DMS 273 treated with DMSO at 0.1 percent for 48 hours (cell line): ENCODE measurements around the gene BNC2.
"Not testable (repeated sequence)": the region's sequence is repeated elsewhere in the genome, so short reads cannot be mapped to it uniquely, and the experiment has no call there.

Source experiments
- DNase-seq: peaks from one replicate; lab custom pipeline; 2025; lab: John Stamatoyannopoulos, UW

BNC2 gene, protein sequence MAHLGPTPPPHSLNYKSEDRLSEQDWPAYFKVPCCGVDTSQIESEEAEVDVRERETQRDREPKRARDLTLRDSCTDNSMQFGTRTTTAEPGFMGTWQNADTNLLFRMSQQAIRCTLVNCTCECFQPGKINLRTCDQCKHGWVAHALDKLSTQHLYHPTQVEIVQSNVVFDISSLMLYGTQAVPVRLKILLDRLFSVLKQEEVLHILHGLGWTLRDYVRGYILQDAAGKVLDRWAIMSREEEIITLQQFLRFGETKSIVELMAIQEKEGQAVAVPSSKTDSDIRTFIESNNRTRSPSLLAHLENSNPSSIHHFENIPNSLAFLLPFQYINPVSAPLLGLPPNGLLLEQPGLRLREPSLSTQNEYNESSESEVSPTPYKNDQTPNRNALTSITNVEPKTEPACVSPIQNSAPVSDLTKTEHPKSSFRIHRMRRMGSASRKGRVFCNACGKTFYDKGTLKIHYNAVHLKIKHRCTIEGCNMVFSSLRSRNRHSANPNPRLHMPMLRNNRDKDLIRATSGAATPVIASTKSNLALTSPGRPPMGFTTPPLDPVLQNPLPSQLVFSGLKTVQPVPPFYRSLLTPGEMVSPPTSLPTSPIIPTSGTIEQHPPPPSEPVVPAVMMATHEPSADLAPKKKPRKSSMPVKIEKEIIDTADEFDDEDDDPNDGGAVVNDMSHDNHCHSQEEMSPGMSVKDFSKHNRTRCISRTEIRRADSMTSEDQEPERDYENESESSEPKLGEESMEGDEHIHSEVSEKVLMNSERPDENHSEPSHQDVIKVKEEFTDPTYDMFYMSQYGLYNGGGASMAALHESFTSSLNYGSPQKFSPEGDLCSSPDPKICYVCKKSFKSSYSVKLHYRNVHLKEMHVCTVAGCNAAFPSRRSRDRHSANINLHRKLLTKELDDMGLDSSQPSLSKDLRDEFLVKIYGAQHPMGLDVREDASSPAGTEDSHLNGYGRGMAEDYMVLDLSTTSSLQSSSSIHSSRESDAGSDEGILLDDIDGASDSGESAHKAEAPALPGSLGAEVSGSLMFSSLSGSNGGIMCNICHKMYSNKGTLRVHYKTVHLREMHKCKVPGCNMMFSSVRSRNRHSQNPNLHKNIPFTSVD

DNA sequence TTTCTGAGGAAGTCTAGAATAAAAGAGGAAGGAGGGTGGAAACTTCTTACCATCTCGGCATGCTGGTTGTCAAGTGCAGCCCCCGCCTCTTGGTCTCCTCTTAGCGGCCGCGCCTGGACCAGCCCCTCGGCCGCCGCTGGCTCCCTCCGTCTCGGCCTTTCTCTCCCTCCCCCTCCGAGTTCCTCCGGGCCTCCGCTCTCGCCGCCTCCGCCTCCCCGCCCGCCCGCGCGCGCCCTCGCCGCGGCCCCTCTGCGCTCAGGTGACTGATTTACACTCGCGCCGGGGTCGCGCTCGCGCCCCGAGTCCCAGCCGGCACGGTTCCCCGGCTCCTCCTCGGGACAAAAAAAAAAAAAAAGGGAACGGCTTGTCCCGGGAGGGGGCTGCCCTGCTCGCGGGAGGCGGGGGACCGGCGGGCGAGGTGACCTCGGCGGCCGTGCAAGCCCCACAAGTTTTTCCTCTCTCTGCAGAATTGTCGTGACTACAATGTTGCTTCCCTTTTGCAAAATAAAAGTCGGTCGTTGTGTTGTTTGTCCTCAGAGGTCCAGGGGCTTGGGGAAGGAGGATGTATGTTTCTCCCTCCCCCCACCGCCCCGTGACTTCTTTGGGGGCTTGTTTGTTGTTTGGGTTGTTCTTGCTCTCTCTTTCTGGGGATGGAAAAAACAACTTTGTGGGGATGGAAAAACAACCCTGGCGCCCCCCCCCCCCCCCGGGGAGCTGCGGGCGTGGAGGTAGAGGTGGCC is at the start of gene BNC2:
TSS of gene BNC2 (minus strand) at position 75 of the 740 bp plus-strand sequence. CDS start at position 53, 22 bp downstream.
- no peak for DNase-seq

DNA sequence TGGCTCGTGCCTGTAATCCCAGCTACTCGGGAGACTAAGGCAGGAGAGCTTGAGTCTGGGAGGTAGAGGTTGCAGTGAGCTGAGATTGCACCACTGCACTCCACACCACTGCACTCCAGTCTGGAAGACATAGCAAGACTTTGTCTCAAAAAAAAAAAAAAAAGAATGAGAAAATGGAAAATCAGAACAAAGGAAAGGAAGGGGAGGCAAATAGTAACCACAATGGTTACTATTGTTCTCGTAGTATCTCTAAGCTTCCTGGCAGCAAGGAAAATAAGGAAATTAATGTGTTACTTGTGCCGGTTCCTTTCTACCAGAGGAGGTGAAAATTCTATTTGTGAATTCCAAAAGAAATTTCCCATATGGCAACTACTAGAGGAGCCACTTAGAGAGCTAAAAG is 48.5 kb upstream of the BNC2 start:
- no peak for DNase-seq

DNA sequence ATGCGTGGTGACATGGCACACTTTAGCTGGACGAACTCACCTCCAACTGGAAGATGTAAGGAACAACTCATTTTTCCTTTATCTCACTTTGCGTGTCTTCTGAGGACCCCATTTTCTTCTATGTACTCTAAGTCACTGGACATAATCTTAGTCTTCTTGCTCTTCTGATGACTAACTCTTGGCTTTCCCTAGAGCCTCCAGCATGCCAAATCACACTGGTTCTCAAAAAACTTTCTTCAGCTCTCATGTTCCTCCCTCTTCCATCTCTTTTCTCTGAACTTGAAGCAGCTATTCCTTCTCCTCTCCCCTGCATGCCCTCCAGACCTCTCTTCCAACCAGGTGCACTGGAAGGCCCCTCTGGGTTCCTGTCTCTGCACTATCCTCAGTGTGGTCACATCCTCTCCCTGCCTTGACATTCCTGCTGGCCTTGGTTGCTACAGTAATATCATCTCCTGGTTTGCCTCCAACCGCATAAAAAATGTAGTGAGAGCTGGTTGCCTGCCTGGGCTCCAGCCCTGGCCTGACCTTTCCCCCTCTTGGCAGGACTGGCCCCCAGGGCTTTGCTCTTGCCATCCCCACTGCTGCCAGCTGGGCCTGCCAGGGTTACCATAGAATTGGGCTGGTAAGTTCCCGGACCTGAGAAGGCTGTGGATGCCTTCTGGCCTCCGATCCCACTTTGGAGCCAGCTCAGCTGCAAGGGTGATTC is 44.8 kb upstream of the BNC2 start:
- no peak for DNase-seq

DNA sequence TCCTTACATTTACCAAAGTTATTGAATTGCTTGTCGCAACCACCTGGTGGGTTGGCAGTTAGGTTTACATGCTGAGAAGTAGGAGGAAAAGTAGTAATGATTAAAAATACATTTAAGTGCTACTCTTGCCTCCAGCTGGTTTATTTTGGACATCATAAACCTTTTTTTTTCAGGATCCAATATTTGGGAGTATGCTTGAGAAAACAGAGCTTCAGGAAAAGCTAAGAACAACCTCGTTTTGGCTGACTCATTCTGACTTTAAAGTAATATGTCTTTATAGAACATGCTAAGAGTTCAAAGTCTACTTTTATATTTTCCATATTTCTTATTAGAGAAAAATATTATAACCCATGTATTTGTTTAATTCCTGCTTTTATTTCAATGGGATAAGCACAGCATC is 41.7 kb upstream of the BNC2 start:
- no peak for DNase-seq

DNA sequence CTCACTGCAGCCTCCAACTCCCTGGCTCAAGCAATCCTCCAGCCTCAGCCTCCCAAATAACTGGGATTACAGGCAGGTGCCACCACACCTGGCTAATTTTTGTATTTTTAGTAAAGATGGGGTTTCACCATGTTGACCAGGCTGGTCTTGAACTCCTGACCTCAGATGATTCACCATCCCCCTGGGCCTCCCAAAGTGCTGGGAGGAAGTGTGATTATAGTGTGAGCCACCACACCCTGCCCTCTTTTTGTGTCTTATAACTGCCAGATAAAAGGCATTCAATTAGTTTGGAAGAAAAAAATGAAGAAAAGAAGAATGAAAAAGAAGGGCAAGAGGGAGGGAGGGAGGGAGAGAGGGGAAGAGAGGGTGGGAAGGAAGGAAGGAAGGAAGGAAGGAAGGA is 37.7 kb upstream of the BNC2 start:
- DNase-seq = not testable (repeated sequence)

DNA sequence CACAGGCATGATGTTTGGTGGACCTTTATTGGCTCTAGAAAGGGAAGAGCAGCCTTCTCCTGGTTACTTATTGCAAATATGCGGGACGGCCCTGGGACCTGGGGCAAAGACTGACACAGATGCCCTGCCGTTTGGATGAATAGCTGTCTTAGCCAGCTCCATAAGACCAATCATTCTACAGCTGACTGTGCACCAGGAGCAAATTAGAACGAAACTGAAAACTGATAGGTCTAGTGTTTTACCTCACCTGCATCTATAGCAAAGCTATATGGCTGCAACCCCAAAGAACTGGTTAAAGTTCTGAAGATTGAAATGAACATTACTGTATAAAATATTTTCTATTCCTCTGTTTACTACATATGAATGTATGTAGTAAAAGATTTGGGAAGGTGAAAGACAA is 34.2 kb upstream of the BNC2 start:
- DNase-seq = no peak

DNA sequence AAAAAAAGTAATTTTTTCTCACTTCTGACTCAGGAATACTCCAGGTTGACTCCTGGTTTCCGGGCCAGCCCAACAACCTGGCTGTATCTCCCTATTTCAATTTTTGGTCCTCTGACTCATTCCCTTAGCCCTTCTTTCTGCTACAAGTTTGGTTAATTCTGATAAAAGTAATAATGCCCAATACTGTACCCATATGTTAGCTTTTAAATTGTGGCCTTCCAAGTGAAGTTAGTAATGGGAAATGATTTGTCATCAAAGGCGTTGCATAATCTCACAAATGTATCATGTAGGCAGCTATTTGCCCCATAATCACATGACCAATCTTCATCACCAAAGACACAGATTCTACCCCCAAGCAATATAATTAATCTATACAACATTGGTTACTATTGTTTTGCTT is 31.1 kb upstream of the BNC2 start:
- DNase-seq = no peak

DNA sequence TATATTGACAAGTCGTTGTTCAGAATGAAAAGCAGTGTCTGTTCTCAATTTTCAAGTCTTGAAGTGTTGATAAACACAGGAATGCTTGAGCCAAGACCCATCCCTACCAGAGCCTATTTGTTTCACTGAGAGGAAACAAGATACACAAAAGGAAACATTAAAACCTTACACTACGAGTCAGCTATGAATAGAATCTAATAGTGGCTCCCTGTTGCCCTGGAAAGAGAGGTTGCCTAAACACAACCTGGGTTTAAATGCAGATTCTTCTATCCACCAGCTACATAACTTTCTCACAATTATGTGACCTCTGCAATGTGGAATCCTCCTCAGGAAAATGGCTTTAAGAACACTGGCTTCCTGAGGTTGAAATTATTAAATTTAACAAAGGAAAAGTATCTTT is 29.1 kb upstream of the BNC2 start:
- no peak for DNase-seq

DNA sequence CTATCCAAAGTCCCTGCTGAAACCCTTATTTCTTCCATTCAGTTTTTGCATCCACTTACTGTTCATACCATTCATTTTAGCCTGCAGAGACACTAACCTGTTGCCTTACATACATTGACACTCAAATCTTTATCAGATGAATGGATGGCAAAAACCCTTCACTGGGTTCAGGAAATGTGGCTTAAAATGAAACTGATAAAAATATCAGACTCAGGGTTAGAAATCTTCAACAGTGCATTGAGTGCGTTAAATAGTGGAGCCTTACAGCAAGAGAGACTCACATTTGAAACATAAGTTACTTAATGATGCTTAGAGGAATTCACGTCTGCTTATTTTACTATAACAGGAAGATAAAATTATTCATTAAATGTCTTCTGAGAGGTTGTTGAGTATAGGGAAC is 28.0 kb upstream of the BNC2 start:
- no peak for DNase-seq

DNA sequence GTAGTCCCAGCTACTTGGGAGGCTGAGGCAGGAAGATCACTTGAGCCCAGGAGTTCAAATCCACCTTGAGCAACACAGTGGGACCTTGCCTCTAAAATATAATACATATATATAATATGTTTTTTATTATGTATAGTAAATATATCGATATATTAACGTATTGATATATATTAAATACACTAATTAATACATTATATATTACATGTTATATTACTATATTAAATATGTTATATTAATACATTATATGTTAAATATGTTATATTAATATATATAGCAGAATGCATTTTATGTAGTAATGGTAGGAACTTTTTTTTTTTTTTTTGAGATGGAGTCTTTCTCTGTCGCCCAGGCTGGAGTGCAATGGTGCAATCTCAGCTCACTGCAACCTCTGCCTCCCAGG is 18.1 kb upstream of the BNC2 start:
- DNase-seq = no peak

DNA sequence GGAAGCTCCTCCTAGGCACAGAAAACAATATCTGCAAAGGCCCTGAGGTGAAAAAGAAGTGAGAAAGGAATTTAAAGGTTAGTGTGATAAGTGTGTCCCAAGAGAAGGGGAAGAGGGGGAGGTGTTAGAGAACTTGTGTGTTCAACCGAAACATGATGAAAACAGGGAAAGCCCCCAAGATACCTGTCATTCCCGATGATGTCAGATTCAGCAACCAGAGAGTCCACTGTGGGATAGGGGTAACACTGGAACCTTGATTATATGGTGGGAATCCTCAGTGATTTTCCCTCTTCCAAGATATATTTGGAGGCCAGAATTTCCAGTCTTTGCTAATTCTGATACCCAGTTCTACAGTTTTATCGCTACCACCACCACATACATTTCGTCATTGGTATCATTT is 15.5 kb upstream of the BNC2 start:
- DNase-seq = no peak

DNA sequence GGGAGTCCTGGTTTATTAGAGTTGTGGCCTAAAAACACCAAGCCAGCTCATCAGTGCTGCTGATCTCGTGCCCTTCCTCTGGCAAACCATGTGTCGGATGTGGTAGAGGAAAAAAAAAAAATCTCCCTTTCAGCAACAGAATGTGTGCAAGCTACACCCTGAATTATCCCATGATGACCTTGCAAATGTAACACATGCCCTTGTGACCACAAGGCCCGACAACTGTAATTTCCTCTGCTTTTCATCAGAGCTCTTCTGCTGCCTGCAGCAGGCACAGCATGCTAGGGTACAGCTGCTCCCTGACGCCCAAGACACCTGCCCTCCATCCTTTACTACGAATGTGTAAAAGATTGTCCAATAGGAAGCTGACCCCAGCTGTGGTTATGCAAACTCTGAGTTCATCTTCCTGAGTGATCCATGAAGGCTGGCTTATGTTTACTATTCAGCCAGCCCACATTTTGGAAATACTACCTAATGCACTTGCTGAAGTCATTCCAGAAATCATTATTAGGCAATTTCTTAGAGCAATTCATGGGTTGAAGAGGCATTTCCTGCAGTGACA is 14.6 kb upstream of the BNC2 start:
- no peak for DNase-seq

DNA sequence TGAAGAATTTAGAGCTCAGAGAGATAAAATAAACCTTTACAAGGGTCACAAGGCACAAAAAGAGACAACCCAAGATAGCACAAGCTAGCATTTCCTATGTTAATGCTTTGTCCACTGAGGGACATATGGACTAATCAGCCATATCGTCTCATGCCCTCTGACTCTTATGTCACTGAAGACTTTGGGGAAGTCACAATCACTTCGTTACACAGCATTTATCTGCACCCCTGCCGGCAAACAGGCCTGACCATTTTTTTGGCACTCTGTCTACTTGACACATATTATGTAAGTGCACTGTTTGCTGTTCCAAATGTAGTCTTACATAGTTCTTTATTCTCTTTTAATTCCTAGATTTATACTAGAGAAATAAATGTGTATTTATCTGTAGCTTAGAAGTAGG is 13.9 kb upstream of the BNC2 start:
- DNase-seq = no peak

DNA sequence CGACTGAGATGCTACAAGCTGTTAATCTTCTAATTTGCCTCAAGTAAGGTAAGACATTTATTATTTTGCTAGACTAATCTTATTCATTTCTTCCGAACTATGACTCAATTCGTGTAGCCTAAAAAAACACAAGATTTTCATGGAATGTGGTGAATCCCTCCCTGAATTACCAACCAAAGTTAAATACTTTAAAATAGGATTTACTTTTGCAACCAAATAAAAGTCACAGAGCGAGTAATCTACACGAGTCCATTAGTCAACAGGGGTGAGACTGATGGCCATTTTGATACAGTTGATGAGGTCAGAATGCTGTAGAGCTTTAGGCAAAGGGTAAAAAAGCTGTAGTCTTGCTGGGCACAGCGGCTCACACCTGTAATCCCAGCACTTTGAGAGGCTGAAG is 13.1 kb upstream of the BNC2 start:
- DNase-seq = no peak

DNA sequence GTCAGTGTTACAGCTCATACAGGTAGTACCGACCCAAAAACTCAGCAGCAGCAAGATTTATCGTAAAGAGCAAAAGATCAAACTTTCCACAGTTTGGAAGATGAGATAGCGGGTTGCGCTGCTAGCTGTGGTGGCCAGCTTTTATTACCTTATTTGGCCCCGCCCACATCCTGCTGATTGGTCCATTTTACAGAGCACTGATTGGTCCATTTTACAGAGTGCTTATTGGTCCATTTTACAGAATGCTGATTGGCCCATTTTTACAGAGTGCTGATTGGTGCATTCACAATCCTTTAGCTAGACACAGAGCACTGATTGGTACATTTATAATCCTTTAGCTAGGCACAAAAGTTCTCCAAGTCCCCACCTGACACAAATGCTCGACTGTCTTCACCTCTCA is 12.0 kb upstream of the BNC2 start:
- DNase-seq = not testable (repeated sequence)

DNA sequence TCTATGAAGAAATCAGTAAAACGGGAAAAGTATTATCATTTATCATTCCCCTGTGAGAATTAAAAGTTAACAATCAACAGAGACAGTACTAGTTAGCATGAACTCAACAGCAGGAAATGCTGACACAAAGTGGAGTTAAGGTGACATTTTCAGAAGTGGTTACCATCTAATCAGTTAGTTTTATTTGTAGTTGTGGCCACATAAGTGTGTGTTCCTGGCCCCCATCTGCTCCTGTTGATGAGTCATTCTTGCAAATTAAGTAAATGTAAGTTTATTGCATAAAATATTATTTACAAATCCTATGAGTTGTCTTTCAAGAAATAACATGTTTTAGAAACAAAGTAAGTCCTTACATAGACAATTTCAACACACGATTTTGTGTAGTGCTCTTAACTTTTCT is 8.9 kb upstream of the BNC2 start:
- no peak for DNase-seq

DNA sequence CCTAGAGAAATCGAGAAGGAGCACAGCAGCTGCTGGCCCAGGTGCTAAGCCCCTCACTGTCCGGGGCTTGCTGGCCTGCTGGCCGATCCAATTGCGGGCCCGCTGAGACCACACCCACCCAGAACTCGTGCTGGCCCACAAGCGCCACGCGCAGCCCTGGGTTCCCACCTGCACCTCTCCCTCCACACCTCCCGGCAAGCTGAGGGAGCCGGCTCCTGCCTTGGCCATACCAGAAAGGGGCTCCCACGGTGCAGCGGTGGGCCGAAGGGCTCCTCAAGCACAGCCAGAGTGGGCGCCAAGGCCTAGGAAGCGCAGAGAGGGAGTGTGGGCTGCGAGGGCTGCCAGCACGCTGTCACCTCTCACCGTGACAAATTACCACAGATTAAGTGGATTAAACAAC is 6.8 kb upstream of the BNC2 start:
- DNase-seq = no peak

DNA sequence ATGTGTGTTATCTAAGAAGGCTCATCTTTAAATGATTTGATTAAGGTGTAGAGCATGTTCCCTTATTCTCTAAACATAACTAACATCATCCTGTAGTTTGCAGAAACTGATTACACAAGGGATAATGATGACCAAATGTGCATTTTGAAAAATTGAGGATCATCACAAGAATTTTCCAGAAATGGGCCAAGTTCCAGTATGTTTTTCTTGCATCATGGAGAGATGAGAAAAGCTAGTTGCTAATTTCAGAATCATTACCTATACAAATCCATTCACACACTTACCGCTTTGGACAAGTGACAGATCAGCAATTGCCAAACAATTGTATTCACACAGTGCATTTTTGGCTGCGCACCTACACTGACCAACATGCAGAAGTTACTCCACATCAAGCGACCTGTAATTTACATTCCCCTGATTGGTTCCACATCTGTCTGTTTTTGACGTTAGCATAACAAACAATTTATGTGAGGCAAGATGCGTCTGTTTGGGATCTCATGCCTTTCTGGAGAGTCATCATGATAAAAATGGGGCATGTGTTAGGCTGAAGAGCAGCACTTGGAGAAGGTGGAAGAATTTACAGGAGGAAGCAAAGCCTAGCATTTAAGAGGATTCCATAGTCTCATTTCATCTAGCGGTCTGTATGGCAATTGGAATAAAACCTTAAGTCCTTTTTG is 2.8 kb upstream of the BNC2 start:
- no peak for DNase-seq

DNA sequence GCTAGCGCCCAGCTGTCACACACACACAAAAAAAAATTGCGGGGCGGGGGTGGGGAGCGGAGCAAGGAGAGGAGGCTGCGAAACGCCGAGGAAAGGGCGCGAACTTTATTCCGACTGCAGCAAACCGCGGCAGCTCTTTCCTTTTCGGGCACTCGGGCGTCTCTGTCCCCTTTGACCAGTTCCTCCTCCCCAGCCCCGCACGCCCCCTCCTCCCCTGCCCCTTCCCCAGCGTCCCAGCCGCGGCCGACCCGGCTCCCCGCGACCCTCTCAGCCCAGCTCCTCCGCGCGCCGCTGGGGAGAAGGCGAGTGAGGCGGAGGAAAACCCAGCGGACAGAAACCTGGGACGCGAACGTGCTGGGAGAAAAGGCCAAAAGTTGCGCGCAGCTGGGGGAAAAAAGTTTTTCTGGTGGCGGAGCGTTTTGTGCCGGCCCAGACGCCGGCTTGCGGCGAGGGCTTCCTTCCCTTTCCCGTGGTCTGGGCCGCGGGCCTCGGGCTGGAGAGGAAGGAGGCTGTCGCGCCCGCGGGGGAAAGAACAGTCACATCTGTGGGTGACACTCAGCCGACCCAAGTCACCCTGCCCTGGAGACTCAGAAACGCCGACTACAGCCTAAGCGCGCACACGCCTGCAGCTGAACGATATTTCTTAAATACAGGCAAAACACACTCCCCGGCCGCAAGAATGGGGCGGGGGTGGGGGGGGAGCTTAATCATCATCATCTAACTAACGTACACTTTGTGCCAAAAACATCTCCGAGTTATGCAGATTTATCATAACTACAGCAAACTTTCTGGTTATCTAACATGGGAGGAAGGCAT is 1.1 kb upstream of the BNC2 start:
- DNase-seq = no peak
